Sigmoid colon (tissue), 7 donors: ENCODE measurements around the gene KREMEN1. TPM values are rescaled to one million over a fixed set of nuclear protein-coding genes. Genes with fewer than 3 reads are reported as not detected.

Experiments used
- DNase-seq: peaks from one replicate; pipeline ENCODE4 v3.0.0-alpha.2; 2019
- H3K27ac ChIP-seq, 4 donors: fragments of 200-600 bp; sonication (generic); one replicate each; pipeline ENCODE4 v1.5.1; 2016 to 2019; ENCODE audit warnings: mild to moderate bottlenecking in 1 of 4
- H3K27me3 ChIP-seq, 3 donors: fragments of 200-600 bp; sonication (generic); one replicate each; pipeline ENCODE4 v1.5.1; 2019; ENCODE audit warnings: mild to moderate bottlenecking in 1 of 3
- H3K36me3 ChIP-seq, 4 donors: fragments of 200-600 bp; sonication (generic); one replicate each; pipeline ENCODE4 v1.5.1; 2016 to 2019
- H3K4me1 ChIP-seq, 4 donors: fragments of 200-600 bp; sonication (generic); one replicate each; pipeline ENCODE4 v1.5.1; 2017 to 2019
- H3K4me3 ChIP-seq, 4 donors: fragments of 200-600 bp; sonication (generic); one replicate each; pipeline ENCODE4 v1.5.1; 2017 to 2019; ENCODE audit warnings: mild to moderate bottlenecking in 2 of 4, moderate library complexity in 1 of 4
- H3K9me3 ChIP-seq, 4 donors: fragments of 200-600 bp in 3 of 4; sonication (generic) in 3 of 4; one replicate each; pipeline versions ENCODE4 v1.5.1 to v1.6.1; 2013 to 2019
- EP300 ChIP-seq, 4 donors: sonication (generic); formaldehyde crosslinking; IDR thresholded peaks; one replicate each; pipeline ENCODE4 v1.6.1; 2017; ENCODE audit warnings: antibody characterized with exemption in 4 of 4
- POLR2A ChIP-seq, 2 donors: fragments of 450-650 bp; IDR thresholded peaks; one replicate each; pipeline ENCODE4 v1.6.1; 2016; ENCODE audit warnings: antibody characterized with exemption in 2 of 2, mild to moderate bottlenecking in 2 of 2, moderate library complexity in 2 of 2
- POLR2AphosphoS5 ChIP-seq, 4 donors: sonication (generic); formaldehyde crosslinking; IDR thresholded peaks; one replicate each; pipeline ENCODE4 v1.6.1; 2017; ENCODE audit warnings: antibody characterized with exemption in 4 of 4
- WGBS, 2 donors: extraction: QIAGEN DNeasy Blood & Tissue Kit; methylation state at CpG; one replicate each; pipeline ENCODE4 v1.1.7; 2013; 5-methylcytosine and 5-hydroxymethylcytosine counted together
- intact Hi-C: fragments of 100-400 bp; cut with DNase I; formaldehyde crosslinking; loops from one replicate; pipeline ENCODE4 v1.15.1; 2023
- polyA plus RNA-seq, 3 donors: library from polyadenylated mRNA; stranded (reverse); fragments of 200-250 nt; gene quantifications; one replicate each; pipeline ENCODE4 v1.2.3, GENCODE V29; 2013
- total RNA-seq, 4 donors: library from RNA; depleted of rRNA; stranded (reverse); fragments of >200 nt; gene quantifications; one replicate each; pipeline ENCODE4 v1.1.0, GENCODE V29; 2016
- TF ChIP-seq, protein P1 (sequence below), 4 experiments: fragments of 450-650 bp in 3 of 4; fragments of 200-600 bp in 1 of 4; IDR thresholded peaks; one replicate each; pipeline ENCODE4 v1.5.1; 2016 to 2019; ENCODE audit warnings: antibody characterized with exemption in 4 of 4, mild to moderate bottlenecking in 3 of 4, moderate library complexity in 2 of 4
- donor health status: healthy with polysubstance abuse.
- donor health status: Bipolar disorder and iron deficiency.
- donor health status: healthy.

Gene KREMEN1
- total and polyA plus RNA-seq, 7 donors, result 4.2 to 13.2 (median 6.7) TPM

DNA sequence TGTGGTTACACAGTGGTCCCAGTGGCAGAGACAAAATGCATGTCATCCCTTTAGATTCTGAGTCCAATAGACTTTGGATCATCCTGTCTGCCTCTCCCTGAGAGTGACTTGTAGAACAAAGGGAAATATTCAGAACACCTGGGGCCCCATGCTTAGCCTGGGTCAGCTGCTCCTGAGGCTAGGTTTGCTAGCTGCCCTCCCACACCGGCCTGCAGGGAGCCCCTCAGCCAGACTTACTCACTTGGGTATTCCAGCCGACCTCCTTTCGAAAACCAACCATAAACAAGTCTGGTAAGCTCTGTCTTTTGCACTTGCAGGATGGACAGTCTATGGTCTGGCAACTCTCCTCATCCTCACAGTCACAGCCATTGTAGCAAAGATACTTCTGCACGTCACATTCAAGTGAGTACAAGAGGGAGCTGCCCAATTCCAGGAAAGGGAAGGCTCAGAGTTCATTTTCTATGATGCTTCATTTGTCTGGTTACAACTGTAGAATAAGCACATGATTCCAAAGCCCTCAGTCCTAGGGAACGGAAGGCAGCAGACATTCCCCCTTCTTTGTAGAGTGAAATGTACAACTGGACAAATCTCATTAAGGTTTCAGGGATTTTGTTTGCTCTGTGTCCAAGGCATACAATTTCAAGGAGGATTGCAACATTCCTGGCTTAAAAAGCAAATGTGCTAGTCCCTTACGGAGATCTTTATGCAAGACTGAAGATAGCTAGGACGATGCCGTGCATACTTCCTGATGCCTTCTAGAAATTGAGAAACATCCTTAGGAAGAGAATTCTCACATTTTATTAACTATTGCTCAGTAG is 67.3 kb downstream of the KREMEN1 start:
- TF ChIP-seq POLR2A (IDR thresholded peaks at IDR 0.05), result no peak
- peak in 1 of 4 donors; percentile 16 for TF ChIP-seq POLR2AphosphoS5 (IDR thresholded peaks at IDR 0.05)
- peak overlapping the region in 1 of 4 donors; percentile 18 for H3K27ac ChIP-seq
- H3K36me3 ChIP-seq, result peaks cover 0 to 45% (median 0%) of the 10 kb centered on the region in 4 donors
- DNase-seq, result no peak
- H3K4me1 ChIP-seq, result no peaks in the 10 kb centered on the region
- WGBS, 2 donors, result 81 to 85% methylated on average over 8 of the region's 8 CpGs
- H3K4me3 ChIP-seq, result no peak overlapping the region
- no peaks in the 10 kb centered on the region for H3K9me3 ChIP-seq
- intact Hi-C loops, result no loop called here
- no peaks in the 10 kb centered on the region for H3K27me3 ChIP-seq

DNA sequence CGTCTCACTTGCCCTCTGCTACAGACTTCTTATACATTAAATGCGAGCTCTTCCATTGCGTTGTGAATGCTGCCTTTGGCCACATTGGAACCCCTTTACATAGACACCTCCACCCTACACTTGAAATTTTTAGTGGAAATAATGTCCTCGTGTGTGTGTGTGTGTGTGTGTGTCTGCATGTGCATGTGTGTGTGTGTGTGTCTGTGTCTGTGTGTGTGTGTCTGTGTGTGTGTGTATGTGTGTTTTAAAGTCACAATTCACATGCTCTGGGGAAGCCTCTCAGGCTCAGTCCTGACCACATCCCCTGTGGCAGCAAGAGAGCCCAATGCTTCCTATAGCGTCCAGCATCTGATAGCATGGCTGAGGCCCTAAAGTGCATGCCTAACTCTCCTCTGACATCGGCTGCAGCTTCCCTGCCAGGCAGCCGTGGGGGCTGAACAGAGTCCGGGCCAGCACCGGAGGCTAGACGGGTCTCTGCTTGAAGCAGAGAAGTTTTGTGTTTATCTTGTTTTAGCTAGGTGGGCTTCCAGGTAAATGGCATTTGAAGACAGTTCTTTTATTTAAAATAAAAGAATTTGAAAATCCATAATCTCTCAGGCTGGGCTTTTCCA is 68.3 kb downstream of the KREMEN1 start:
- Histone ChIP-seq H3K27ac (no peak overlapping the region), H3K27me3 (no peaks in the 10 kb centered on the region), H3K4me1 (no peaks in the 10 kb centered on the region), H3K9me3 (no peaks in the 10 kb centered on the region), H3K36me3 (peaks cover 0 to 45% (median 0%) of the 10 kb centered on the region in 4 donors), H3K4me3 (no peak overlapping the region)
- DNase-seq, result no peak
- TF ChIP-seq POLR2AphosphoS5 (IDR thresholded peaks at IDR 0.05) (no peak), POLR2A (IDR thresholded peaks at IDR 0.05) (no peak), EP300 (IDR thresholded peaks at IDR 0.05) (no peak)
- TF ChIP-seq, protein P1, sequence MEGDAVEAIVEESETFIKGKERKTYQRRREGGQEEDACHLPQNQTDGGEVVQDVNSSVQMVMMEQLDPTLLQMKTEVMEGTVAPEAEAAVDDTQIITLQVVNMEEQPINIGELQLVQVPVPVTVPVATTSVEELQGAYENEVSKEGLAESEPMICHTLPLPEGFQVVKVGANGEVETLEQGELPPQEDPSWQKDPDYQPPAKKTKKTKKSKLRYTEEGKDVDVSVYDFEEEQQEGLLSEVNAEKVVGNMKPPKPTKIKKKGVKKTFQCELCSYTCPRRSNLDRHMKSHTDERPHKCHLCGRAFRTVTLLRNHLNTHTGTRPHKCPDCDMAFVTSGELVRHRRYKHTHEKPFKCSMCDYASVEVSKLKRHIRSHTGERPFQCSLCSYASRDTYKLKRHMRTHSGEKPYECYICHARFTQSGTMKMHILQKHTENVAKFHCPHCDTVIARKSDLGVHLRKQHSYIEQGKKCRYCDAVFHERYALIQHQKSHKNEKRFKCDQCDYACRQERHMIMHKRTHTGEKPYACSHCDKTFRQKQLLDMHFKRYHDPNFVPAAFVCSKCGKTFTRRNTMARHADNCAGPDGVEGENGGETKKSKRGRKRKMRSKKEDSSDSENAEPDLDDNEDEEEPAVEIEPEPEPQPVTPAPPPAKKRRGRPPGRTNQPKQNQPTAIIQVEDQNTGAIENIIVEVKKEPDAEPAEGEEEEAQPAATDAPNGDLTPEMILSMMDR (IDR thresholded peaks at IDR 0.05), result no peak
- 81 to 86% methylated on average over 10 of the region's 10 CpGs for WGBS, 2 donors
- intact Hi-C loops, result no loop called here

DNA sequence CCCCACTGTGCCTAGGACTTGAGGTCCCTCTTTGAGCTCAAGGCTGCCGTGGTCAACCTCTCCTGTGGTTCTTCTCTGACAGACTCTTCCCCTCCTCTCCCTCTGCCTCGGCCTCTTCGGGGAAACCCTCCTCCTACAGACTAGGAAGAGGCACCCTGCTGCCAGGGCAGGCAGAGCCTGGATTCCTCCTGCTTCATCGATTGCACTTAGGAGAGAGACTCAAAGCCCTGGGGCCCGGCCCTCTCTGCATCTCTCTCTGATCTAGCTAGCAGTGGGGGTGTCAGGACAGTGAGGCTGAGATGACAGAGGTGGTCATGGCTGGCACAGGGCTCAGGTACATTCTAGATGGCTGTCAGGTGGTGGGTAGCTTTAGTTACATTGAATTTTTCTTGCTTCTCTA is 69.3 kb downstream of the KREMEN1 start:
- H3K36me3 ChIP-seq, result peaks cover 0 to 42% (median 0%) of the 10 kb centered on the region in 4 donors
- 80 to 90% methylated on average over 5 of the region's 5 CpGs for WGBS, 2 donors
- no peaks in the 10 kb centered on the region for H3K9me3 ChIP-seq
- H3K4me1 ChIP-seq, result no peaks in the 10 kb centered on the region
- intact Hi-C loops, result no loop called here
- no peak overlapping the region for H3K27ac ChIP-seq
- H3K27me3 ChIP-seq, result no peaks in the 10 kb centered on the region
- TF ChIP-seq POLR2AphosphoS5 (IDR thresholded peaks at IDR 0.05), result no peak
- TF ChIP-seq, protein P1 (IDR thresholded peaks at IDR 0.05), result no peak
- no peak for TF ChIP-seq EP300 (IDR thresholded peaks at IDR 0.05)
- TF ChIP-seq POLR2A (IDR thresholded peaks at IDR 0.05), result no peak
- H3K4me3 ChIP-seq, result no peak overlapping the region
- DNase-seq, result no peak

DNA sequence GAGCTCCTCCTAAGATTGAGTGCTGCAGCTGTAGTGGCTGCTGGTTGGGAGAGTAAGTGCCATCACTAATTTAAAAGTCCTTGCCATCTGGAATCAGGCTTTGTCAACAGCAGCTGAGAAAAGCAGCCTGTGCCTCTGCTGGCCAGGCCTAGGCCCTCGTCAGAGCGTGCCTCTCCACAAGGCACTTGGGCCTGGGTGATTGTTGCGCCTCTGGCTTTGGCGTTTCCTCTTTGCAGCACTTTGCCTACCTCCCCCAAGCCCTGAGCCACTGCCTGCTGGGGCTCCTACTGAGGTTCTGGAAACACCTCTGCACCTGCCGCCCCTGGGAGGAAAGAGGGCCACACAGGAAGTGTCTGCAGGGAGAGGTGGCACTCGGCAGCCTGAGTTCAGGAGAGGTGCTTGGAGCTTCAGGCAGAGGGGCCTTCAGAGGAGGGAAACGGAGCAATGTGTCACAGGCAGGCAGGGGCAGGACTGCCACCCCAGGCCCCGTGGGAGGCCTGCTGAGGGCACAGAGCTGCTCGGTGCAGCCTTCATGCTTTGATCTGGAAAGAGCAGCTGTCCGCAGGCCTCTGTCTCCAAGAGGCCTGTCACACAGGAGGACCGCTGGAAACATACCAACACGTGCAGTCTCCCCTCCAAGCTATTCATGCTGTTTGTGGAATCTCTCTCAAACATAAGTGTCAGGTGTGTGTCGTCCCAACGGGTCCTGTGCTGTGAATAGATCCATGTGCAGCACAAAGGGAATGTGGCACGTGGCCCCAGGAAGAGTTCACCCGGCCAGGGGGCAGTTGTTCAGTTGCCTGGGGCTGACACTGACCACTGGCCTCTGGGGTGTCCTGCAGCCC is 71.3 kb downstream of the KREMEN1 start:
- no peaks in the 10 kb centered on the region for H3K27me3 ChIP-seq
- DNase-seq, result peak; percentile 53
- TF ChIP-seq POLR2A (IDR thresholded peaks at IDR 0.05) (no peak), POLR2AphosphoS5 (IDR thresholded peaks at IDR 0.05) (no peak)
- intact Hi-C loops, result no loop called here
- no peak overlapping the region for H3K4me3 ChIP-seq
- H3K27ac ChIP-seq, result no peak overlapping the region
- no peaks in the 10 kb centered on the region for H3K9me3 ChIP-seq
- peaks cover 0 to 26% (median 0%) of the 10 kb centered on the region in 4 donors for H3K36me3 ChIP-seq
- 69 to 88% methylated on average over 16 of the region's 16 CpGs for WGBS, 2 donors
- H3K4me1 ChIP-seq, result no peaks in the 10 kb centered on the region

DNA sequence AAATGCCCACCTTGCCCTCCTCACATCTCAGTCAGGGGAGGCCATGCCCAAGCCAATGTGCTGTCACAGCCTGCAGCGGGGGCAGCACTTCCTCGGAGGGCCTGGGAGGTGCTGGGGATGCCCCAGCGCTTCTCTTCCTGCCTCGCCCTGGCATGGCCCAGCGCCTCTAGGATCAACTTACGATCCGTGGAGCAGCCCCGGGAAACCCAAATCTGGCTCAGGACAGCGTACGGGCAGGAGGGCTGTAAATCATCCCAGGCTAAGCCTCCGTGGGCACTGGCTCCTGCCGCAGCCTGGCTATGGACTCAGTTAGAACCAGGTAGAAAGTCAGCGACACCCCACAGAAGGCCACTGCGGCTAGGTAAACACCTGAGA is 71.9 kb downstream of the KREMEN1 start:
- Histone ChIP-seq H3K36me3 (peaks cover 0 to 20% (median 0%) of the 10 kb centered on the region in 4 donors), H3K4me3 (no peak overlapping the region), H3K27ac (no peak overlapping the region), H3K9me3 (no peaks in the 10 kb centered on the region), H3K4me1 (no peaks in the 10 kb centered on the region), H3K27me3 (no peaks in the 10 kb centered on the region)
- WGBS, 2 donors, result 87 to 88% methylated on average over 14 of the region's 14 CpGs
- intact Hi-C loops, result no loop called here
- DNase-seq, result peak; percentile 43
- TF ChIP-seq POLR2AphosphoS5 (IDR thresholded peaks at IDR 0.05) (no peak), EP300 (IDR thresholded peaks at IDR 0.05) (no peak), POLR2A (IDR thresholded peaks at IDR 0.05) (no peak)
- TF ChIP-seq, protein P1 (IDR thresholded peaks at IDR 0.05), result no peak
